ENCODE data around the gene NUB1.

The NUB1 gene

GRCh38 chr7:151298765-151299164 is 42.8 kb upstream of the NUB1 start:
- Histone ChIP-seq H3K4me3 (ENCODE audit: low read depth in 1 of 2, low read length in 2 of 2) (no peak overlapping the region), H2AFZ (ENCODE audit: low read depth, low read length) (no peak overlapping the region), H3K79me2 (ENCODE audit: insufficient read depth, low read length) (no peaks in the 10 kb centered on the region), H3K9ac (ENCODE audit: low read depth, low read length) (no peak overlapping the region), H3K4me2 (ENCODE audit: insufficient read depth, low read length) (no peak overlapping the region), H3K4me1 (ENCODE audit: insufficient read depth, low read length) (peaks cover 6% of the 10 kb centered on the region), H3K27me3 (ENCODE audit: insufficient read depth, low read length, poor library complexity) (peaks cover 20% of the 10 kb centered on the region), H3K36me3 (ENCODE audit: insufficient read depth, low read length) (no peaks in the 10 kb centered on the region), H3K27ac (ENCODE audit: low read length) (no peak overlapping the region), H3K9me3 (ENCODE audit: insufficient read depth, low read length, severe bottlenecking) (no peaks in the 10 kb centered on the region), H4K20me1 (ENCODE audit: insufficient read depth, low read length) (no peaks in the 10 kb centered on the region; the same call in 1 of the 2 replicates)
- ATAC-seq (ENCODE audit: insufficient read depth, low read depth) (no peak), DNase-seq (no peak)
- TF ChIP-seq CTCF (IDR thresholded peaks at IDR 0.05; ENCODE audit: borderline replicate concordance, extremely low read depth, low read length, poor library complexity, severe bottlenecking), result no peak
- no peak for TF ChIP-seq EZH2 (IDR thresholded peaks at IDR 0.05; ENCODE audit: borderline replicate concordance, low read depth, low read length, severe bottlenecking)

DNA sequence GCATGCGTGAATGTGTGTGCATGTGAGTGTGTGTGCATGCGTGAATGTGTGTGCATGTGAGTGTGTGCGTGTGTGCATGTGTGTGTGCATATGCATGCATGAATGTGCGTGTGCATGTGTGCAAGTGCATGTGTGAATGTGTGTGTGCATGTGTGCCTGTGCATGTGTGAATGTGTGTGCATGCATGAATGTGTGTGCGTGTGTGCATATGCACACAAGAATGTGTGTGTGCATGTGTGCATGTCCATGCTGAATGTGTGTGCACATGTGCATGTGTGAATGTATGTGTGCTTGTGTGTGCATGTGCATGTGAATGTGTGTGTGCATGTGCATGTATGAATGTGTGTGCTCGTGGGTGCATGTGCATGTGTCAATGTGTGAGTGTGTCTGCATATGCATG is 42.1 kb upstream of the NUB1 start:
- DNase-seq, result no peak
- Histone ChIP-seq H3K4me2 (ENCODE audit: insufficient read depth, low read length) (no peak overlapping the region), H4K20me1 (ENCODE audit: insufficient read depth, low read length) (no peaks in the 10 kb centered on the region; the same call in 1 of the 2 replicates), H3K79me2 (ENCODE audit: insufficient read depth, low read length) (no peaks in the 10 kb centered on the region), H3K4me3 (ENCODE audit: low read depth in 1 of 2, low read length in 2 of 2) (no peak overlapping the region), H3K4me1 (ENCODE audit: insufficient read depth, low read length) (peaks cover 7% of the 10 kb centered on the region), H3K27me3 (ENCODE audit: insufficient read depth, low read length, poor library complexity) (peaks cover 18% of the 10 kb centered on the region), H2AFZ (ENCODE audit: low read depth, low read length) (no peak overlapping the region), H3K27ac (ENCODE audit: low read length) (no peak overlapping the region), H3K9me3 (ENCODE audit: insufficient read depth, low read length, severe bottlenecking) (no peaks in the 10 kb centered on the region), H3K9ac (ENCODE audit: low read depth, low read length) (no peak overlapping the region), H3K36me3 (ENCODE audit: insufficient read depth, low read length) (no peaks in the 10 kb centered on the region)
- TF ChIP-seq CTCF (IDR thresholded peaks at IDR 0.05; ENCODE audit: borderline replicate concordance, extremely low read depth, low read length, poor library complexity, severe bottlenecking) (no peak), EZH2 (IDR thresholded peaks at IDR 0.05; ENCODE audit: borderline replicate concordance, low read depth, low read length, severe bottlenecking) (no peak)
- ATAC-seq (ENCODE audit: insufficient read depth, low read depth), result no peak

GRCh38 chr7:151299940-151300645 is 41.5 kb upstream of the NUB1 start:
- H3K4me2 ChIP-seq (ENCODE audit: insufficient read depth, low read length), result no peak overlapping the region
- H3K9me3 ChIP-seq (ENCODE audit: insufficient read depth, low read length, severe bottlenecking), result no peaks in the 10 kb centered on the region
- H3K4me1 ChIP-seq (ENCODE audit: insufficient read depth, low read length), result peaks cover 10% of the 10 kb centered on the region
- H2AFZ ChIP-seq (ENCODE audit: low read depth, low read length), result no peak overlapping the region
- ATAC-seq (ENCODE audit: insufficient read depth, low read depth) (no peak), DNase-seq (no peak)
- no peak overlapping the region for H3K9ac ChIP-seq (ENCODE audit: low read depth, low read length)
- TF ChIP-seq CTCF (IDR thresholded peaks at IDR 0.05; ENCODE audit: borderline replicate concordance, extremely low read depth, low read length, poor library complexity, severe bottlenecking), result no peak
- TF ChIP-seq EZH2 (IDR thresholded peaks at IDR 0.05; ENCODE audit: borderline replicate concordance, low read depth, low read length, severe bottlenecking), result no peak
- no peaks in the 10 kb centered on the region for H3K36me3 ChIP-seq (ENCODE audit: insufficient read depth, low read length)
- no peak overlapping the region for H3K4me3 ChIP-seq (ENCODE audit: low read depth in 1 of 2, low read length in 2 of 2)
- H4K20me1 ChIP-seq (ENCODE audit: insufficient read depth, low read length), result no peaks in the 10 kb centered on the region; the same call in 1 of the 2 replicates
- H3K27me3 ChIP-seq (ENCODE audit: insufficient read depth, low read length, poor library complexity), result peaks cover 13% of the 10 kb centered on the region
- no peaks in the 10 kb centered on the region for H3K79me2 ChIP-seq (ENCODE audit: insufficient read depth, low read length)
- H3K27ac ChIP-seq (ENCODE audit: low read length), result no peak overlapping the region
